GM13977 (cell line): Measurements from ENCODE around the gene SLC9A9.

Source experiments
- DNase-seq: peaks from one replicate; pipeline ENCODE4 v3.0.0; 2012; ENCODE audit warnings: low spot score
- in situ Hi-C: fragments of 300-500 bp; cut with MboI; formaldehyde crosslinking; loops from one replicate; pipeline ENCODE4 v1.12.0; 2022; ENCODE audit warnings: low sequenced_read_pairs, low pct_unique_long_range_greater_than_20kb, mixed read lengths, inconsistent platforms; ENCODE audit not compliant: unreplicated experiment
- TF ChIP-seq, protein P1 (sequence below): IDR thresholded peaks from 2 replicates; pipeline ENCODE4 v1.5.1; 2012; ENCODE audit warnings: mild to moderate bottlenecking, control low read depth; ENCODE audit not compliant: insufficient read depth; ENCODE audit errors: extremely low read depth, missing control alignments

SLC9A9 gene

DNA sequence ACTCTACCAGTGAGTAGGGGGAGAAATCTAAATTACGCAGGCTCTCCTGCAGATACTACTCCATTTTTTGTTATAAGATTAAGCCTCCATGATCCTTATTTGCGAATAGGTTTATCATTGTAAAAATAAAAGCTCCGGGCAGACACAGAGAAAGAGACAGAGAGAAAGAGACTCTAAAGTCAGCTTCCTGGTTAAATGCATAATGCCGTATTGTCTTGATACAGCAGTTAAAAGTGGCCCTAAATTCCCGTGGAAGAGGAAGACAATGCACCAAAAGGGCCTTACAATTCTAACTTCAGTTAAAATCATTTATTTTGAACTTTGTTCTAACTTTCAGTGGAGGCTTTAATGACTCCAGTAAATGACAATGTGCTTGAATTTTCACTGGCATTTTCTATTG lies 98.3 kb downstream of the SLC9A9 start:
- in situ Hi-C loops: no loop called here
- TF ChIP-seq, protein P1, sequence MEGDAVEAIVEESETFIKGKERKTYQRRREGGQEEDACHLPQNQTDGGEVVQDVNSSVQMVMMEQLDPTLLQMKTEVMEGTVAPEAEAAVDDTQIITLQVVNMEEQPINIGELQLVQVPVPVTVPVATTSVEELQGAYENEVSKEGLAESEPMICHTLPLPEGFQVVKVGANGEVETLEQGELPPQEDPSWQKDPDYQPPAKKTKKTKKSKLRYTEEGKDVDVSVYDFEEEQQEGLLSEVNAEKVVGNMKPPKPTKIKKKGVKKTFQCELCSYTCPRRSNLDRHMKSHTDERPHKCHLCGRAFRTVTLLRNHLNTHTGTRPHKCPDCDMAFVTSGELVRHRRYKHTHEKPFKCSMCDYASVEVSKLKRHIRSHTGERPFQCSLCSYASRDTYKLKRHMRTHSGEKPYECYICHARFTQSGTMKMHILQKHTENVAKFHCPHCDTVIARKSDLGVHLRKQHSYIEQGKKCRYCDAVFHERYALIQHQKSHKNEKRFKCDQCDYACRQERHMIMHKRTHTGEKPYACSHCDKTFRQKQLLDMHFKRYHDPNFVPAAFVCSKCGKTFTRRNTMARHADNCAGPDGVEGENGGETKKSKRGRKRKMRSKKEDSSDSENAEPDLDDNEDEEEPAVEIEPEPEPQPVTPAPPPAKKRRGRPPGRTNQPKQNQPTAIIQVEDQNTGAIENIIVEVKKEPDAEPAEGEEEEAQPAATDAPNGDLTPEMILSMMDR: no peak
- DNase-seq: no peak

DNA sequence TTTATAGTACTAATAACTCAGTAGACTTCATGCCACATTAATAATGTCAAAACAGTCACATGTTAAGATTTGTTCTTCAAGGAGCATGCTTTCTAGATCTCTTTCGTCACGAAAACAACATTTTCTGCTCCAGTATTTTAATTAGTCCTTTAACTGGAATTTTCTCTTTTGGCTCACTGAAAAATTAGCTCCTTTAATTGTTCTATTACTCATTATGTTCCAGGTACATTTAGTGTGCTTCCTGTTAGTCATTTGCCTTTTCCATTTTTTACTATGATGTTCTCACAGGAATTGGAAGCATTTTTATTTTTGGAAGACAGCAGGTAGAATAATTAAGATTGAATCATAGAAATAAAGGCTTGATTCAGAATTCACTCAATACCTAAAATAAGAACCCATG lies 111.2 kb downstream of the SLC9A9 start:
- in situ Hi-C loops: no loop called here
- no peak for DNase-seq
- TF ChIP-seq, protein P1: no peak

DNA sequence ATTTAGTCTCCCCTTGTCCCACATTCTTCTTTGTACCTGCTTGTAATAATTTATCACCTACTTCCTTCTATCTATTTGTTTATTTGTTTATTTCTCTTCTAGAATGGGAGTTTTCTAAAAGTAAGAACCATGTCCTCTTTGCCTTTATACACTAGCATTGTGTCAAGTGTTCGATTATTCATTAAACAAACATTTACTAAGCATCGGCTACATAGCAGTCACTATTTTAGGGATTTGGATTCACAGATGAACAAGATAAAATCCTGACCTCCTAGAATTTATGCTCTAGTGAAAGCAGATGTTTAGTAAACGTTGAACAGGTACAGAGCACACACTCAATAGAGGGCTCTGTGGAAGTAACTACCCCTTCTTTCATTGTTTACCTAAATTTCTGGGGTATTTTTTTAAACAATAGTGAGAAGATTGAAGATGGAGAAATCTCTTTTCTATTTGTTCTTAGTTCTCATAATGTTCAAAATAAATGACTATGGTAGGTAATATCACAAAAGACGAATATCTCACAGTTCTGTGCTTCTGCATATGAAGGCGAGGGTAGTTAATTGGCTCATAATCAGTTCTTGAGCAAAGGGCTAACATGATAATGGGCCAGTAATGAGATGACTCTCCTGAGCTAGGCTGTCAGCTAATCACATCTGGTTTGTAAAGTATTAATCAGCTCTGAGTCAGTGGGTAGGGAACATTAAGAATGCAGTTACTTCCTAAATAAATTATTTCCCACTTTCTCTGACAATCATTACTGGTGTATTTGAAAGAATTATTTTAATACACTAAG lies 111.9 kb downstream of the SLC9A9 start:
- TF ChIP-seq, protein P1: no peak
- DNase-seq: no peak

DNA sequence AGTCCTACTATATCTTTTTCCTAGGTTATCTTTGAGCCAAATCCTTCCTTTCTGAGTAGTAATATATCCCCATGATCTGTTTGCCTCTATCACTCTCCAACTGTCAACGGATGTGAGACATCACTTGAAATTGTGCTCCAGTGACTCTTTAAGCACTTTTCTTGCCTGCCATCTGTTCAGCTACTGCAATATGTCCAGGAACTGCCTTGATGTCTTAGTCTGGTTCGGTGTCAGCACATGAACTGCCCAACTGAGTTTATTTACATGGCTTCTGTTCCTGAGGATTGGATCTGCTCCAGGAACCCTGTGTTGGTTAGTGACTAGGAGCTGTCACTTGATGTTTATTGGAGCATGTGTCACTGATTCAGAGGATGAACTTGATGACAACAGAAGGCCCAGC lies 116.5 kb downstream of the SLC9A9 start:
- TF ChIP-seq, protein P1: no peak
- no peak for DNase-seq
- in situ Hi-C loops: no loop called here

More for the DNA sequence above, 111.9 kb downstream of the SLC9A9 start:
- in situ Hi-C loops: no loop called here

DNA sequence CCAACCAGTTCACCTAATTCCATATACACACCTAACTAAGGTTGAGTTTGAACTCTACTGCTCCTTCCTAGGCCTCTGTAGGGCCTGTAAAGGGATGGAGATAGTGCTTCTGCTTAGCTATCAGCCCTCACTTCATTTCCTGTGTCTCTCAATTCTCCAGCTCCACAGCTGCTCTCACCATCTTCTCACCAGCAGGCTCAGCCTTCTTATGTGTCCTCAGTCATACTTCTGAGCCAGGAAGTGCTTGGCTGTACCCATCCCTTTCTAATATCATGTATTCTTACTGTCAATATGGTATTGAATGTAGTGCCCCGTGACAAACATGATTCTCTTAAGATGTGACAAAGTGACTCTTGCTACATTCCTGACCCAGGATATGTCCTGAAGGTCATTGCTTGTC lies 116.9 kb downstream of the SLC9A9 start:
- DNase-seq: no peak
- TF ChIP-seq, protein P1: no peak

DNA sequence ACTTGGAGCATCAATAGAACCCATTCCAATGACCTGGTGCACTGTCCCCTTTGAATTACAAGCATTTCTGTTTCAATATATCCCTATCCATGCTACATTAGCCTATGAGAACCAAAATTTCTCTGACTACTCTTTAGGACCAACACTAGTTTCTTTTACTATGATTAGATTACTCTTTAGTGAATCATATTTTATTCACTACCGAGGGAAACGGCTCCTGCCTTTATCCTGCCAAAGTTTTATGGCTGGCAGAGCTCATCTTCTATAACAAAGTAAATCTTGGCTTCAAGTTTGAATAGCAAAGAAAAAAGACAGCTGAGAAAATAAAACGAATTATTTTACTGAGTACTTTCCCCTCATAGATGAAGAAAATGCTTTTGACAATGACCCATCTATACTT lies 120.9 kb downstream of the SLC9A9 start:
- TF ChIP-seq, protein P1: no peak
- DNase-seq: no peak
- in situ Hi-C loops: no loop called here

More for the DNA sequence above, 116.9 kb downstream of the SLC9A9 start:
- in situ Hi-C loops: no loop called here

DNA sequence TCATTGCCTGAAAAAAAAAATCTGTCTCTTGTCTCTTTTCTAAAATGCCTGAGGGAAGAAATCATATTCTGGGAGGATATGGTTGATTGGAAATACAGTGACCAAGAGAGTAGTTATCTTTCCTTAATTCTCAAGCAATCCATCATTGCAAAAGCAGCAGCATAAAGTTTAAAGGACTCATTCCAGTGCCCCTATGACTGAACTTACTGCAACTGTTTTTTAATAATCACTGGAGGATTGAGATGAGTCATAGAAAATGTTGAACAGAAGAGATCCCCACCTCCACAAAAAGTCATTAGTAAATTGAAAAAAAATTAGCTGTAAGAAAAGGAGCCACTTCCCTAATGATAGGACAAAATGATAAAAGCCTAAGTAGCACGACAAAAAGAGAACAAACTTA lies 121.5 kb downstream of the SLC9A9 start:
- in situ Hi-C loops: no loop called here
- TF ChIP-seq, protein P1: no peak
- DNase-seq: no peak
